ENCODE measurements around the gene FEM1B.

DNA sequence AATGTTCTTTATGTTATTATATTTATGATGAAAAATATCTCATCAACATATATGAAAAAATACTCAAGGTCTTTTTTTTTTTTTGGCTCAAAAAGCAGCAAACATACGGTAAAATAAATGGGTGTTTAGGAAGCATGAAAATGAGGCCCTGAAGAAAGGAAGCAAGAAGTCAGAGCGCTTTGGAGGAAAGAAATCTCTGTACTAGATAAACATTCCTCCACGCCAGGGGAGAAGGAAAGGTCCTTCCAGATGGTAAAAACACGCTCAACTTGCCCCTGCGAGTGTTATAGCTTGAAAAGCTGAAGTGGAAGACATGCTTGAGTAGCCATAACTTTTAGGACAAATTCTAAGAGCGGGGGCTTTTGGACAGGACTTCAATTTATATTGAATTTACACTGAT lies 52.9 kb downstream of the FEM1B start:
- TF ChIP-seq, protein P1, sequence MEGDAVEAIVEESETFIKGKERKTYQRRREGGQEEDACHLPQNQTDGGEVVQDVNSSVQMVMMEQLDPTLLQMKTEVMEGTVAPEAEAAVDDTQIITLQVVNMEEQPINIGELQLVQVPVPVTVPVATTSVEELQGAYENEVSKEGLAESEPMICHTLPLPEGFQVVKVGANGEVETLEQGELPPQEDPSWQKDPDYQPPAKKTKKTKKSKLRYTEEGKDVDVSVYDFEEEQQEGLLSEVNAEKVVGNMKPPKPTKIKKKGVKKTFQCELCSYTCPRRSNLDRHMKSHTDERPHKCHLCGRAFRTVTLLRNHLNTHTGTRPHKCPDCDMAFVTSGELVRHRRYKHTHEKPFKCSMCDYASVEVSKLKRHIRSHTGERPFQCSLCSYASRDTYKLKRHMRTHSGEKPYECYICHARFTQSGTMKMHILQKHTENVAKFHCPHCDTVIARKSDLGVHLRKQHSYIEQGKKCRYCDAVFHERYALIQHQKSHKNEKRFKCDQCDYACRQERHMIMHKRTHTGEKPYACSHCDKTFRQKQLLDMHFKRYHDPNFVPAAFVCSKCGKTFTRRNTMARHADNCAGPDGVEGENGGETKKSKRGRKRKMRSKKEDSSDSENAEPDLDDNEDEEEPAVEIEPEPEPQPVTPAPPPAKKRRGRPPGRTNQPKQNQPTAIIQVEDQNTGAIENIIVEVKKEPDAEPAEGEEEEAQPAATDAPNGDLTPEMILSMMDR (IDR thresholded peaks at IDR 0.05) = no peak
- no peak for TF ChIP-seq POLR2A (IDR thresholded peaks at IDR 0.05)

Measured in testis (tissue), 2 donors.